Pancreas (tissue), 10 donors: ENCODE results near the gene GPBAR1. TPM values are rescaled to one million over a fixed set of nuclear protein-coding genes. Genes with fewer than 3 reads are reported as not detected.
A peak's percentile ranks its signal among the peaks of the same experiment; 100 is the strongest.

Experiments
- ATAC-seq, 4 donors: fragments of 200-7000 bp; cut with Tn5 transposase; one replicate each; pipeline versions ENCODE4 v1.8.0 to v1.9.1; 2020; ENCODE audit warnings: mild to moderate bottlenecking in 4 of 4, moderate library complexity in 4 of 4
- DNase-seq, 6 donors: peaks; one replicate each; pipeline ENCODE4 v3.0.0-alpha.2; 2020
- FAIRE-seq: peaks from 2 replicates; lab custom pipeline; 2012; peaks lifted over from hg19 to GRCh38; lab: Jason Lieb, UNC
- H3K27ac ChIP-seq, 4 donors: fragments of 200-600 bp; sonication (generic); 1 replicate in 3 of 4; 2 replicates in 1 of 4; pipeline versions ENCODE4 v1.5.0 to v1.8.0; 2020
- H3K27me3 ChIP-seq, 4 donors: fragments of 200-600 bp; one replicate each; pipeline ENCODE4 v1.8.0; 2021
- H3K36me3 ChIP-seq, 3 donors: fragments of 200-600 bp; sonication (generic) in 1 of 3; one replicate each; pipeline versions ENCODE4 v1.5.0 to v1.8.0; 2020 to 2021
- H3K4me1 ChIP-seq, 3 donors: fragments of 200-600 bp; one replicate each; pipeline ENCODE4 v1.8.0; 2021
- H3K4me3 ChIP-seq, 4 donors: fragments of 200-600 bp; sonication (generic) in 2 of 4; one replicate each; pipeline versions ENCODE4 v1.5.0 to v1.8.0; 2020 to 2021
- H3K9me3 ChIP-seq, 4 donors: fragments of 200-600 bp; one replicate each; pipeline ENCODE4 v1.8.0; 2021
- CTCF ChIP-seq, 4 donors: fragments of 200-600 bp; sonication (generic) in 3 of 4; IDR thresholded peaks; one replicate each; pipeline versions ENCODE4 v1.5.0 to v1.8.0; 2021; ENCODE audit warnings: antibody characterized with exemption in 4 of 4
- WGBS, 2 donors: extraction: QIAGEN DNeasy Blood & Tissue Kit; methylation state at CpG; one replicate each; pipeline ENCODE4 v1.1.7; 2013; 5-methylcytosine and 5-hydroxymethylcytosine counted together
- intact Hi-C, 3 donors: fragments of 100-400 bp; cut with DNase I; formaldehyde crosslinking; loops; one replicate each; pipeline versions ENCODE4 v1.11.1 to v1.14.2; 2022
- polyA plus RNA-seq, 2 donors: library from polyadenylated mRNA; stranded (reverse); fragments of 200-250 nt; gene quantifications; one replicate each; pipeline ENCODE4 v1.2.3, GENCODE V29; 2013
- total RNA-seq, 6 donors: library from RNA; stranded (reverse); fragmentation: NEBNext Ultra II Directional in 4 of 6; extraction: Animal tissue kit (Norgen Biotek cat#: 25700) in 4 of 6; gene quantifications; one replicate each; pipeline versions ENCODE4 v1.2.1 to v1.2.4, GENCODE V29; 2021 to 2023
- donor health status: healthy with polysubstance abuse.
- donor health status: DM: no; HTN: no; CAD: no; lungs with moderate emphysema.
- donor health status: DM: no; HTN: no; CAD: no.
- donor health status: control.
- donor health status: control.
- donor health status: Bipolar disorder and iron deficiency.
- donor health status: DM: yes; HTN: yes; CAD: no.
- donor health status: DM: no; HTN: no; CAD: no.
- donor health status: DM: no; HTN: no; CAD: no.
- donor health status: DM: yes; HTN: yes; CAD: no.

Gene GPBAR1
- total and polyA plus RNA-seq, 8 donors: 0.12 to 2.3 (median 1.2) TPM

- ATAC-seq: peak in 1 of 4 donors; percentile 1
- H3K4me1 ChIP-seq: peaks cover 0 to 10% (median 0%) of the 10 kb centered on the region in 3 donors
- no peak for TF ChIP-seq CTCF (IDR thresholded peaks at IDR 0.05)
- peaks cover 0 to 16% (median 14%) of the 10 kb centered on the region in 3 donors for H3K36me3 ChIP-seq
- no peak for FAIRE-seq
- WGBS, 2 donors: 57 to 61% methylated on average over 8 of the region's 8 CpGs
- DNase-seq: peak in 3 of 6 donors; percentile 13 to 50 (median 47)
- H3K27ac ChIP-seq: peak overlapping the region in 2 of 4 donors; percentile 16 to 50
- H3K9me3 ChIP-seq: no peaks in the 10 kb centered on the region
- H3K27me3 ChIP-seq: no peaks in the 10 kb centered on the region
- intact Hi-C loops: loop anchor here in 1 of 3 donors (5.0 kb wide), 1 partner anchor 79 kb away; no protein-coding TSS in a partner anchor
- no peak overlapping the region for H3K4me3 ChIP-seq
These were observed 815 bp downstream of the GPBAR1 start for GRCh38 chr2:218261423-218262236.

- WGBS, 2 donors: 81 to 84% methylated on average over 6 of the region's 6 CpGs
- no peak for TF ChIP-seq CTCF (IDR thresholded peaks at IDR 0.05)
- H3K9me3 ChIP-seq: no peaks in the 10 kb centered on the region
- no peak for ATAC-seq
- H3K27me3 ChIP-seq: no peaks in the 10 kb centered on the region
- peak overlapping the region in 1 of 4 donors; percentile 16 for H3K27ac ChIP-seq
- no peak overlapping the region for H3K4me3 ChIP-seq
- intact Hi-C loops: loop anchor here in 1 of 3 donors (5.0 kb wide), 1 partner anchor 80 kb away; no protein-coding TSS in a partner anchor
- H3K4me1 ChIP-seq: peaks cover 0 to 10% (median 0%) of the 10 kb centered on the region in 3 donors
- peaks cover 0 to 18% (median 16%) of the 10 kb centered on the region in 3 donors for H3K36me3 ChIP-seq
- FAIRE-seq: no peak
- DNase-seq: peak in 1 of 6 donors; percentile 47
These were observed 1.4 kb downstream of the GPBAR1 start for GRCh38 chr2:218262237-218262600.

GRCh38 chr2:218262631-218263586, 2.1 kb downstream of the GPBAR1 start:
- 86 to 91% methylated on average over 37 to 39 of the region's 39 CpGs for WGBS, 2 donors
- no peak for TF ChIP-seq CTCF (IDR thresholded peaks at IDR 0.05)
- intact Hi-C loops: loop anchor here in 1 of 3 donors (5.0 kb wide), 1 partner anchor 81 kb away; no protein-coding TSS in a partner anchor
- Histone ChIP-seq H3K36me3 (peaks cover 0 to 18% (median 16%) of the 10 kb centered on the region in 3 donors), H3K9me3 (no peaks in the 10 kb centered on the region), H3K27ac (no peak overlapping the region), H3K27me3 (no peaks in the 10 kb centered on the region), H3K4me3 (no peak overlapping the region), H3K4me1 (peaks cover 0 to 14% (median 0%) of the 10 kb centered on the region in 3 donors)
- DNase-seq: peak in 4 of 6 donors; percentile 23 to 81 (median 54)
- no peak for FAIRE-seq
- ATAC-seq: no peak

- FAIRE-seq: no peak
- H3K4me1 ChIP-seq: peaks cover 0 to 24% (median 3%) of the 10 kb centered on the region in 3 donors
- no peaks in the 10 kb centered on the region for H3K9me3 ChIP-seq
- no peak for ATAC-seq
- DNase-seq: peak in 2 of 6 donors; percentile 26 to 43
- H3K4me3 ChIP-seq: no peak overlapping the region
- H3K27me3 ChIP-seq: no peaks in the 10 kb centered on the region
- TF ChIP-seq CTCF (IDR thresholded peaks at IDR 0.05): no peak
- 82 to 88% methylated on average over 17 of the region's 17 CpGs for WGBS, 2 donors
- intact Hi-C loops: loop anchor here in 1 of 3 donors (5.0 kb wide), 1 partner anchor 82 kb away; no protein-coding TSS in a partner anchor
- H3K27ac ChIP-seq: no peak overlapping the region
- H3K36me3 ChIP-seq: peaks cover 0 to 18% (median 16%) of the 10 kb centered on the region in 3 donors
These were observed 3.2 kb downstream of the GPBAR1 start for GRCh38 chr2:218263817-218264641.
